LHCN-M2 (cell line): ENCODE measurements around the gene P2RX3. TPM values are rescaled to one million over a fixed set of nuclear protein-coding genes. Genes with fewer than 3 reads are reported as not detected.
A peak's percentile ranks its signal among the peaks of the same experiment; 100 is the strongest.
"Not testable (repeated sequence)": the region's sequence is repeated elsewhere in the genome, so short reads cannot be mapped to it uniquely, and the experiment has no call there.

Experiments used
- DNase-seq: peaks from one replicate; pipeline ENCODE4 v3.0.0-alpha.2; 2012; ENCODE audit warnings: low read depth
- total RNA-seq: library from RNA; depleted of rRNA; stranded (reverse); fragments of >200 nt; gene quantifications from 2 replicates; pipeline ENCODE4 v1.2.3, GENCODE V29; 2014

P2RX3 gene
- total RNA-seq, 1 experiment from 2014 or later, result not detected

DNA sequence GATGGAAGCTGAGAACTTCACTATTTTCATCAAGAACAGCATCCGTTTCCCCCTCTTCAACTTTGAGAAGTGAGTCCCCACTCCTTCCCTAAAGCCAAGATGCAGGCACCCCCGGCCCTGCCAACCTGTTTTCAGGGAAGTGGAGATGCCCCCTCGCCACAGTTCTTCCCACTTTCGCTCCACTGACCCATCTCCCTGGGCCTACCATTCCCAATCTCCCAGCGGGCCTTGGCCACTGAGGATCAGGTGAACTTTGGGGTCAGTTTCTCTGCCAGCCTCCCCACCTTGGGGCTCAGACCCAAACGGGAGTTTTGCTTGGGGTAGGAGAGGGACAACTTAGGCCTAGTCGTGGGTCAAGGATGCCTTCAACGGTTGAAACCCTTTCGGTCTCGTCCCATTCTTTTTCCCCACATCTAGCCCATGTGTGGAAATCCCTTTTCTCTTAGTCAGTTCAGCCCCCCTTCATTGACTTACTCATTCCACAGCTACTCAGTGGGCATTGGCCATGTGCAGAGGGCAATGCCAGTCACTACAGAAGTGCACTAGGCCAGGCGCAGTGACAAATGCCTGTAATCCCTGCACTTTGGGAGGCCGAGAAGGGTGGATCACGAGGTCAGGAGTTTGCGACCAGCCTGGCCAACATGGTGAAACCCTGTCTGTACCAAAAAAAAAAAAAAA, 10.6 kb downstream of the P2RX3 start:
- DNase-seq, result peak; percentile 44

GRCh38 chr11:57349491-57350274, 11.5 kb downstream of the P2RX3 start:
- DNase-seq, result peak; percentile 53

- DNase-seq, result no peak
Observed at GRCh38 chr11:57353036-57353435, 14.9 kb downstream of the P2RX3 start.

DNA sequence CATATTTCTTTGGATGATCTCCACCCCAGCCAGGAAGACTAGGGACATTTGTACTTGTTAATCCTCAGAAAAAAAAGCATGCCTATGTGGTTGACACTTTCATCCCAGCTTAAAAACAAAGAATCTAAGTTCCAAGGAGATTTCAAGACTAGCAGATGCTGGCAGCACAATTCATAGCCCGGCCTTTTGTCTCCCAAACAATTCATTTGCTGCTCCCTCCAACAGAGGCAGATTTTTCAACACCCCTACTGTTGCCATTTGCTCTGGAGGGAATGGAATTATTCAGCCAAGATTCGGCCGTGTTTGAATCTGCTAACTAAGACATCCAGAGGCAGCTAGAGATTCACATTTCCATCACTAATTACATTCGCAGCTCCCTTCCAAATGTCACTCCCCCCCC, 15.3 kb downstream of the P2RX3 start:
- DNase-seq, result no peak

DNA sequence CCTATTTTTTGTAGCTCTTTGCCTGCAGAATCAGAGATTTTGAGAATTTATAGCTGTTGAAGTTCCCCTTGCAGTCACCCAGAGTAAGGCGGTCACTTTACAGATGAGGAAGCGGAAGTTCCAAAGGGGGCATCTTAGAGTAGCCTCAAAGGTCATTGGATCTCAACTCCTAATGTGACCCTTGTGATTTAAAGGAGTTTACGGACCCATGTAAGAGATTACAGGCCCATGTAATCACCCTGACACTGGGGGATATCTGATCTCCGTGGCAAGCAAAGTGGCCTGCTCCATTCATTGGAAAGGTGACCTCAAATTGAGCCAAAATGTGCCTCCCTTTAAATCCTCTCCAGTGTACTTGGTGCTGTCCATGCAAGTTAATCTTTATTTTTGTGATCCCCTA, 15.7 kb downstream of the P2RX3 start:
- DNase-seq, result no peak

DNA sequence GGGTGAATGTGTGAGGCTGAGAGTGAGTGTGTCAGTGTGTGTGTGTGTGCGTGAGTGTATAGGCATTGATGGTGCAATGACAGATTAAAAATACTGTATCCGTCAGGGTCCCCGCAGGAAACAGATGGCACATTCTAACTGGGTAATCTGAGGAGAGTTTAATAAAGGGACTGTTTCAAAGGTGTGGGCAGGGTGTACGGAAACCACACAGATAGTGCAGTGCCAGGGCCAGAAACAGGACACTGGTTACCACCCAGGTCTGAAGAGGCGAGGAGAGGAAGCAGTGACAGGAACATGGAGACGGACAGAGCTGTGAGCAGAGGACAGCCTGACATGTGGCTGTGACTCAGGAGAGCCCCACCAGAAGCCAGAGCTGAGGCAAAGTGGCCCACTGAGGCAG, 16.5 kb downstream of the P2RX3 start:
- DNase-seq, result no peak

DNA sequence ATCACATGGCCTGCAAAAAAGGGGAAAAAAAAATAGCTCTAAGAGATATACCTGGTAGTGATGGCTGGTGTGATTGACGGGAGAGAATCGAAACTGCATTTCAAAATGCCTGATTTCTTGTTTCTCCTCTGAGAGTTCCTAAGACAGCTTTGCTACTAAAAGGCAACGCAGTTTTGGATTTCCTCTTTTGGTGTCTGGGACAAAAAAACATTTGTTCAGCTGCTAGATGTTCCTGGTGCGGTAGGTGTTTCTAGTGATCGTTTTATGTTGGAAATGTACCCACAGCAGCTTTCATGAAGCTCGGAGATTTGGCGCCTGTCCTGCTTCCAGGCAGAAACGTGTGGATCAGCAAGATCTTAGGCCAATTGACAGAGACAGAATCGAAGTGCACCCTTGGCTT, 18.1 kb downstream of the P2RX3 start:
- DNase-seq, result no peak

DNA sequence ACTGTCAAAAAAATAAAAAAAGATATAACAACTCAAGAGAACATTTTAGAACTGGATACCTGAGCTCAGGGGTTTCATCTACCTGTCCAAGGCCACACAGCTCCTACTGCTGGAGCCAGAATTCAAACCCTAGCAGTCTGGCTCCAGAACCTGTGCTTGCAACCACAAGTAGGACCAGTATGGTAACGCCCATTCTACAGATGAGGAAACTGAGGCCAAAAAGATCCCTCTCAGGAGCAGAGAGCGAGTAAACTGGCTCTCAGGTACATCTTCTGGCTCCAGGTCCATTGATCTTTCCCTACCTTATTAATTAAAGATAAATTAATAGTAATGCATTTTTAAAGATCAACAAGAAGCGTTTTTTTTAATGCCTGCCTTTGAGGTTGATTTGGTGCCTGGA, 19.2 kb downstream of the P2RX3 start:
- no peak for DNase-seq

- no peak for DNase-seq
Observed at GRCh38 chr11:57357856-57358255, 19.7 kb downstream of the P2RX3 start.

DNA sequence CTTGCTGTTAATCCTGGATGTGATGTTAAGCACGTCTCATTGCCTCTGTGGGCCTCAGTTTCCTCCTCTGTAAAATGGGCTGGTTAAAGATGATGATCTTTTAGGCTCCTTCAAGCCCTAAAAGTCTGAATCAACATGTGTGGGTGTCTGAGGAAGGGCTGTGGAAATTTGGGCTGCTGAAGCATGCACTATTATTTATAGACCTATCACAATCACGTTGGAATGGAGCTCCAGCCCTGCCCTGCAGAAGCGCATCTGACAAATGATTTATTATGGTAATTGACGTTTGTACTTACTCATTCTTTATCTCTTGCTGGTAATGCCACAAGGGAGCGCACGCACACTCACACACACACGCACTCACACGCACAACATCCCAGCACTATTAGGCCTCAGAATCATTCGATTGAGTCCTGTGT, 20.4 kb downstream of the P2RX3 start:
- no peak for DNase-seq

DNA sequence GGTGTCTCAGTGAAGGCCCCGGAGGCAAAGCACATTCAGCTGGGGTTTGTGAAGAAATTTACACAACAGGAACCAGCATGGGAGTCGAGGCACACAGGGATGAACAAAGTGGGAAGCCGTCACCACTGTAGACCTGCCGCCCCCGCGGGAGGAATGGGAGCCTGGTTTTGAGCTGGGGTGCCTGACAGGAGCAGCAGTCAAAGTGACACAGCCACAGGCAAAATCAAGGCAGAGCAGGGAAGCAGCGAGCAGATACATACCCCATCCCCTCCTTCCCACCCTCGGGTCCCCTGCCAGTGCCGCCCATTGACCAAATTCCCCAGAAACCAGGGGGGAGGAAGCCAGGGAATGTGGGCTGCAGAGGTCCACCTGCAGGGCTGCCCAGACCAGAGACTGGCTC, 20.8 kb downstream of the P2RX3 start:
- no peak for DNase-seq

DNA sequence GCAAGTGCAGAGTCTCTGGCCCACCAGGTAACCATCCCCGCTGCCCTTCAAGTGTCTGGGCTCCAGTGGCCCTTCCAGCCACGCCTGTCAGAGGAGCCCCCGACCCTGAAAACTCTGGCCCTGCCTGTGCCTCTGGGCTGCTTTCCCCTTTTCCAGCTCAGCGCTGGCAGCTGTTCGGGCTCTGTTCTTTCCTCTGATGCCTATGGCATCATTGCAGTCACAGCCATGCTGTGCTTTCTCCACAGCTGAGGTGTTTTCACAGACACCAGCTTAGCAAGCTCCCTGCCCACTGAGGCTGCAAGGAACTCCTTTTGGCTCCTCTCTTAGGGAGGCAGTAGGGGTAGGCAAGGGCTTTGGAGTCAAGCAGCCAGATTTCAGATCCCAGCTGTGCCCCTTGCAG, 21.2 kb downstream of the P2RX3 start:
- no peak for DNase-seq

GRCh38 chr11:57359896-57360690, 21.9 kb downstream of the P2RX3 start:
- DNase-seq, result peak; percentile 57

DNA sequence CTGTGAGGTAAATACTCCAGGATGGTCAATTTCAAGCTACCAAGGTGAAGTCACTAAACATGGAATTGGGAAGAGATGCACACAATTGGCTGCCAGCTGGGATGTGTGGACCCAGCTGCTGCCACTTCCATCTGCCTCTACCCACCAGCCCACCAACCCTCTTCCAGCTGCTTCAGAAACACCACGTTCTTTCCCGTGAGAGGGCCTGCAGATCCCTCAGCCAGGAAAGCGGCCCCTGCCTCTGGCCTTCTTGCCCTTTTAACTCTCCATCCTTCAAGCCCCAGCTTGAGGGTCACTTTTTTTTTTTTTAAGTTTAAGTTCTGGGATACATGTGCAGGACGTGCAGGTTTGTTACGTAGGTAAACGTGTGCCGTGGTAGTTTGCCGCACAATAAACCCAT, 22.8 kb downstream of the P2RX3 start:
- no peak for DNase-seq

DNA sequence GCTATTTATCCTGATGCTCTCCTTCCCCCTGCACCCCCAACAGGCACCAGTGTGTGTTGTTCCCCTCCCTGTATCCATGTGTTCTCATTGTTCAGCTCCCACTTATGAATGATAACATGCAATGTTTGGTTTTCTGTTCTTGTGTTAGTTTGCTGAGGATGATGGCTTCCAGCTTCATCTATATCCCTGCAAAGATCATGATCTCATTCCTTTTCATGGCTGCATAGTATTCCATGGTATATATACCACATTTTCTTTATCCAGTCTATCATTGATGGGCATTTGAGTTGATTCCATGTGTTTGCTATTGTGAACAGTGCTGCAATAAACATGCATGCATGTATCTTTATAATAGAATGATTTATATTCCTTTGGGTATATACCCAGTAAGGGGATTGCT, 23.3 kb downstream of the P2RX3 start:
- DNase-seq, result not testable (repeated sequence)

DNA sequence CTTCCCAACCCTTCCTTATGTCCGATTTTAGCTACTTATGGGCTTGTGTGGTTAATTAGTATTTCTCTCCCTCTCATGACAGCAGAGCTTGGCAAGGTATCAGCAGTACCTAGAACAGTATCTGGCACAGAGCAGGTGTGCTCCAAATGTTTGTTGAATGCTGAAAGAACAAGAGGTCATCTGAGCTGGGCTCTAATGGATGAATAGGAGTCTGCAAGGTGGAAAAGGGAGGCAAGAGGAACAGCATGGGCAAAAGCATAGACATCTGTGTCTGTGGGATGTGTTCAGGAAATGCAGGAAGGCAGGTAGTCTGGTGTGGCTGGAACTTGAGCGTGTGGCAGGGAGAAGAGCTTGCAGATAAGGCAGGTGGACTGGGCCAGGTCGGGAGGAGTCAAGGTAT, 23.8 kb downstream of the P2RX3 start:
- no peak for DNase-seq

DNA sequence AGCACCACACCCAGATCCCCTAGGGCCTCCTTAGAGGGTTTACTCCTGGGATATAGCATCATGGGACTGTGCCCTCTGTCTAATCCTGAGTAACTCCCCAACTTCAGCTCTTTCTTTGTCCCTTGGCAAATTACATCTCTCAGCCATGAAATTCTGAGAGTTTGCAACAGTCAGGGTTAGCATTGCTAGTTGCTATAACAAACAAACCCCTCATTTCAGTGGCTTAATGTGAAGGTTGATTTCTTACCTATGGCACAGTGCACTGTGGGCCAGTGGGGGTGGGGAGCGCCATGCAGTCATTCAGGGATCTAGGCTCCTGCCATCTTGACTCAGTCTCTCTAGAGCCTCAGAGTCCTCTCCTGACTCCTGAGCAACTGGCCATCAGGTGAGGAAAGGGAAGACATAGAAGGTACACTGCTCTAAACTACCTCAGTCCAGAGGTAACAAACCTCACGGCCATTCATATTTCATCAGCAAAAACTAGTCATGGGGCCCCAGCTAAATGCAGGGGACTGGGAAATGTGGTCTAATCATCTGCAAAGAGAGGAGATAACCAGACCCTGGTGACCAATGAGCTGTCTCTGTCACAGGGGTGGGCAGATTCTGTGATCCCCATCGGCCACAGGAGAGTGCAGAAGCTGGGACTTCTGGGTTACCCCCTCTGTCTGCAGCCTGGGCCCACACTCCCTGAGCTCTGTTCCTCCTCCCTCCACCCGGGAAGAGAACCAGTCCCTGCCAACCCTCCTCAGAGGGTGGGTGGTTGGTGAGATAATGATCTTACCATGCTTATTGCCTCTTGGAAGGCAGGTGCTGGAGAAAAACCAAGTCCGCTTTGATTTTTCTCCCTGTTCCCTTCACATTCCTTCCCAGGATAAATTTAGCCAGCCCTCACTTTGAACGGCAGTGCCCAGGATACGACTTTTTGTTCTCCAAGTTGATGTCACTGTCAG, 25.3 kb downstream of the P2RX3 start:
- no peak for DNase-seq

DNA sequence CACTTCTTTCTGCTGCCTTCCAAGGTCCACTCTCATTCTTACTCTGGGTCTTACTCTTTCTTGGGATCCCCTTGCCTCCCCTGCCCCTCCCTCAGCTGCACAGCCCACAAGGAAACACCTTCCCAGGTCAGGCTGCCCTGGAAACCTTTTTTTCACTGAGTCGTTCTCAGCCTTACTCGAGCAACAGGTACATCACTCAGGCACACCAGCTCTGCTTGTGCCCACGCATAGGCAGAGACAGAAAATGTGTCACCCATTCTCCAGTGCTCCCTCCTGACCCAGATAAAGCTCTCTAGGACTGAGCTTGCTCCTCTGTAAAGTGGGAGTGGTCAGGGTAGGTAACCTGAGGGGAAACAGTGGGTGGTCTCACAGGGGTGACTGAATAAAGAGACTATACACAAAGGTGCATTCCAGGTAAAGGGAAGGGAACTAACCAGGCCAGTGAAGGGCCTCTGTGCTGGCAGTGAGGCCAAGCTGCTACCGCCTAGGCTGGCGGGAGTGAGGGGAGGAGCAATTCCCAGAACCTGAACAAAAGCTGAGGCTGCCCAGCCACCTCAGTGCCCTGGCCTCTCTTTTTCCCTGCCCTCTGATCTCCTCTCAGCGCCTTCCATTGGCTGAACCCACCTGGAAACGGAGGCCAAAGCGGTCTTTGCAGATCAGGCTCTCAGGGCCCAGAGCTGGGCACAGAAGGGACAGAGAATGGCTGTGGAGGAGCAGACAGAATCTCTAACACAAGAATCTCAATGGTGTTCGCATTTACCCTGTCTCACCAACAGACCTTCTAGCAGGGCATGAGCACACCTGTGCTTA, 26.9 kb downstream of the P2RX3 start:
- DNase-seq, result no peak

DNA sequence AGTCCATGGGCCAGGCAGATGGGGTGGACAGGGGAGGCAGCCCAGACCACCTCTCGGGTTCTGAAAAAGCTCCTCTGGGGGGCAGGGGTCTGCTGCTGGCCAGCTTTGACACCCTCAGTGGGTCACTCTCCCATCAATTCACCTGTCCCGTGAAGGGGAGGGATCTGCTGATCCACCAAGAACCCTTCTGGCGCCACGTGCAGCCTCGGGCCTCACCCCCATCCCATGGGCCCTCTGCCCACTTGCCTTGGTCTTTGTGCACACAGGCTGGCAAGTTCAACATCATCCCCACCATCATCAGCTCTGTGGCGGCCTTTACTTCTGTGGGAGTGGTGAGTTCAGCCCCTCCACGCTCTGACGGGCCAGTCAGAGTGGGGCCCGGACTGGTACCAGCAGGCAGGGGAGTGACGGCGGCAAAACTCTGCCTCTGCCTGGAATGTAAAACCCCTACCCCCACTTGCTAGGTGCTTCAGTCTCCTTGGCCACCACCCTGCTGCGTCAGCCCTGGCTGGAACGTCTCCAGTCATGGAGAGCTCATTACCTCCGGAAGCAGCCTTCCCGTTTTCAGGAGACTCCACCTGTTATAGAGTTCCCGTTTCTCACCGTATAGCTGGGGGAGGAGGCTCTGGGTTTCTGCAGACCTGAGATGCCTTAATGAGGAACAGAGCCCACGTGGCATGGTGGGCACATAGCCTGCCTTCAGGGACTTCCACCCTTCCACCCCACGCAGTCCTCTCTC, 30.1 kb downstream of the P2RX3 start:
- no peak for DNase-seq

DNA sequence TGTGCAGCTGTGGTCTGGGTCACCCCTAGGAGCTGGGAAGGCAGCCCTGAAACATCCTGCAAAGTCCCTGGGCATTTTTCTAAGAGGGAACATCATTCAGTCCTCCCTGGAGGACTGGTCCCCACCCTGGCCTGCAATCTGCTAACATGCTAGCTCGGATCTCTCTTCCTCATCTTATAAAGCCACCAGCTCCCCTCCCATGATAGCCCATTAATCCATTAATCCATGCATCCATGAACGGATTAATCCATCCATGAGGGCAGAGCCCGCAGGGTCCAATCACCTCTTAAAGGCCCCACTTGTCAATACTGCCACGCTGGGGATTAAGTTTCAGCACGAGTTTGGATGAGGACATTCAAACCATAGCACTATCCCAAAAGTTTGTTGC, 30.7 kb downstream of the P2RX3 start:
- DNase-seq, result no peak
